Calu3 (cell line): ENCODE results near the gene ADH1A. TPM values are rescaled to one million over a fixed set of nuclear protein-coding genes. Genes with fewer than 3 reads are reported as not detected.
"Not testable (repeated sequence)": the region's sequence is repeated elsewhere in the genome, so short reads cannot be mapped to it uniquely, and the experiment has no call there.

Source experiments
- BruUV-seq: library from RNA; stranded (reverse); fragments of 400-500 nt; replicated peaks from 2 replicates; lab custom pipeline; 2021; lab: Mats Ljungman, UMichigan
- CTCF ChIA-PET: fragments of 300-600 bp; sonication (Branson Sonifier 250); formaldehyde crosslinking; loops from one replicate; lab custom pipeline; 2022; ENCODE audit warnings: antibody characterized with exemption; lab: Charles Lee
- DNase-seq: peaks from one replicate; pipeline ENCODE4 v3.0.0; 2022
- H3K27ac Mint-ChIP-seq: one replicate; pipeline ENCODE4 v1.8.0; 2022; ENCODE audit warnings: mixed read lengths; ENCODE audit not compliant: unreplicated experiment
- H3K27me3 Mint-ChIP-seq: one replicate; pipeline ENCODE4 v1.8.0; 2022; ENCODE audit warnings: mixed read lengths; ENCODE audit not compliant: unreplicated experiment
- H3K36me3 Mint-ChIP-seq: one replicate; pipeline ENCODE4 v1.8.0; 2022; ENCODE audit warnings: mild to moderate bottlenecking, moderate library complexity, mixed read lengths; ENCODE audit not compliant: insufficient read depth, unreplicated experiment
- H3K4me1 Mint-ChIP-seq: one replicate; pipeline ENCODE4 v1.8.0; 2022; ENCODE audit warnings: mild to moderate bottlenecking, low read depth, mixed read lengths; ENCODE audit not compliant: unreplicated experiment
- H3K4me3 Mint-ChIP-seq: one replicate; pipeline ENCODE4 v1.8.0; 2022; ENCODE audit warnings: mild to moderate bottlenecking, low read depth, moderate library complexity, mixed read lengths; ENCODE audit not compliant: unreplicated experiment
- H3K9me3 Mint-ChIP-seq: one replicate; pipeline ENCODE4 v1.8.0; 2022; ENCODE audit warnings: low read depth, mixed read lengths; ENCODE audit not compliant: unreplicated experiment
- intact Hi-C: fragments of 100-400 bp; cut with micrococcal nuclease; formaldehyde crosslinking; loops from one replicate; pipeline ENCODE4 v1.10.0; 2022; ENCODE audit not compliant: unreplicated experiment
- total RNA-seq: library from RNA; stranded (reverse); gene quantifications from 2 replicates; pipeline ENCODE4 v1.2.3, GENCODE V29; 2022
- TF ChIP-seq, protein P1 (sequence below): fragments of 200-600 bp; IDR thresholded peaks from one replicate; pipeline ENCODE4 v1.8.0; 2022; ENCODE audit warnings: antibody characterized with exemption; ENCODE audit not compliant: unreplicated experiment

The ADH1A gene
- total RNA-seq, 1 experiment from 2014 or later = not detected

DNA sequence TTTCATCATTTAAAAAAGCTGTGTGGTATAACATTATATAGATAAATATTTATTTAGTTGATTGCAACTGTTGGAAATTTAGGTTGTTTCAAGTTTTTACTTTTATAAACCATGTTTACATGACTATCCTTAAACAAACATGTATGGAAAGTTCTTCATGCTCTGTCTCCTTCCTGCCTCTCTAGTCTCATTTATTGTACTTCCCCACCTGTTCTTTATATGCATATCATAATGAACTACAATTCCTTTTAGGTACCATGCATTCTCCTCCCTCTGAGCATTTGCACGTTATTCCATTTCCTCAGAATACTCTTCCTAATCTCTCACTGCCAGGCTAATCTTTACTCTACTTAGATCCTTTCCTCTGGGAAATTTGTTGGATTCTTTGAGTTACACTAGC is 54.8 kb downstream of the ADH1A start:
- peaks cover 2% of the 10 kb centered on the region for H3K9me3 Mint-ChIP-seq
- CTCF ChIA-PET = no interaction called here
- no peaks in the 10 kb centered on the region for H3K36me3 Mint-ChIP-seq
- intact Hi-C loops = no loop called here
- DNase-seq = no peak
- H3K27me3 Mint-ChIP-seq = no peaks in the 10 kb centered on the region
- no peak overlapping the region for H3K27ac Mint-ChIP-seq
- H3K4me1 Mint-ChIP-seq = peaks cover 9% of the 10 kb centered on the region
- H3K4me3 Mint-ChIP-seq = no peak overlapping the region
- no TSS peak for BruUV-seq
- TF ChIP-seq, protein P1, sequence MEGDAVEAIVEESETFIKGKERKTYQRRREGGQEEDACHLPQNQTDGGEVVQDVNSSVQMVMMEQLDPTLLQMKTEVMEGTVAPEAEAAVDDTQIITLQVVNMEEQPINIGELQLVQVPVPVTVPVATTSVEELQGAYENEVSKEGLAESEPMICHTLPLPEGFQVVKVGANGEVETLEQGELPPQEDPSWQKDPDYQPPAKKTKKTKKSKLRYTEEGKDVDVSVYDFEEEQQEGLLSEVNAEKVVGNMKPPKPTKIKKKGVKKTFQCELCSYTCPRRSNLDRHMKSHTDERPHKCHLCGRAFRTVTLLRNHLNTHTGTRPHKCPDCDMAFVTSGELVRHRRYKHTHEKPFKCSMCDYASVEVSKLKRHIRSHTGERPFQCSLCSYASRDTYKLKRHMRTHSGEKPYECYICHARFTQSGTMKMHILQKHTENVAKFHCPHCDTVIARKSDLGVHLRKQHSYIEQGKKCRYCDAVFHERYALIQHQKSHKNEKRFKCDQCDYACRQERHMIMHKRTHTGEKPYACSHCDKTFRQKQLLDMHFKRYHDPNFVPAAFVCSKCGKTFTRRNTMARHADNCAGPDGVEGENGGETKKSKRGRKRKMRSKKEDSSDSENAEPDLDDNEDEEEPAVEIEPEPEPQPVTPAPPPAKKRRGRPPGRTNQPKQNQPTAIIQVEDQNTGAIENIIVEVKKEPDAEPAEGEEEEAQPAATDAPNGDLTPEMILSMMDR = no peak

- intact Hi-C loops = no loop called here
- H3K9me3 Mint-ChIP-seq = peaks cover 4% of the 10 kb centered on the region
- H3K4me3 Mint-ChIP-seq = no peak overlapping the region
- no peak for DNase-seq
- H3K36me3 Mint-ChIP-seq = no peaks in the 10 kb centered on the region
- TF ChIP-seq, protein P1 = no peak
- CTCF ChIA-PET = no interaction called here
- H3K27ac Mint-ChIP-seq = no peak overlapping the region
- no peaks in the 10 kb centered on the region for H3K27me3 Mint-ChIP-seq
- peaks cover 9% of the 10 kb centered on the region for H3K4me1 Mint-ChIP-seq
- BruUV-seq = no TSS peak
Measured at GRCh38 chr4:99234331-99235010, 56.3 kb downstream of the ADH1A start.

- H3K4me3 Mint-ChIP-seq, H3K27me3 Mint-ChIP-seq, H3K27ac Mint-ChIP-seq, CTCF ChIA-PET, H3K36me3 Mint-ChIP-seq, BruUV-seq, H3K9me3 Mint-ChIP-seq, DNase-seq, H3K4me1 Mint-ChIP-seq, intact Hi-C loops: not testable (repeated sequence)
Measured at GRCh38 chr4:99233397-99233796, 57.4 kb downstream of the ADH1A start.

DNA sequence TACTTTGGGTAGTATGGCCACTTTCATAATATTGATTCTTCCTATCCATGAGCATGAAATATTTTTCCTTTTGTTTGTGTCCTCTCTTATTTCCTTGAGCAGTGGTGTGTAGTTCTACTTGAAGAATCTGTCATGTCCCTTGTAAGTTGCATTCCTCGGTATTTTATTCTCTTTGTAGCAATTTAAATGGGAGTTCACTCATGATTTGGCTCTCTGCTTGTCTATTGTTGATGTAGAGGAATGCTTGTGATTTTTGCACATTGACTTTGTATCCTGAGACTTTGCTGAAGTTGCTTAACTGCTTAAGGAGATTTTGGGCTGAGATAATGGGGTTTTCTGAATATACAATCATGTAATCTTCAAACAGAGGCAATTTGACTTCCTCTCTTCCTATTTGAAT is 62.1 kb downstream of the ADH1A start:
- H3K9me3 Mint-ChIP-seq, H3K4me3 Mint-ChIP-seq, H3K4me1 Mint-ChIP-seq, H3K27ac Mint-ChIP-seq, H3K27me3 Mint-ChIP-seq, BruUV-seq, intact Hi-C loops, CTCF ChIA-PET, H3K36me3 Mint-ChIP-seq, DNase-seq: not testable (repeated sequence)

- H3K4me1 Mint-ChIP-seq, intact Hi-C loops, H3K4me3 Mint-ChIP-seq, H3K27ac Mint-ChIP-seq, BruUV-seq, H3K36me3 Mint-ChIP-seq, H3K9me3 Mint-ChIP-seq, H3K27me3 Mint-ChIP-seq, DNase-seq, CTCF ChIA-PET: not testable (repeated sequence)
Measured at GRCh38 chr4:99227646-99228045, 63.1 kb downstream of the ADH1A start.

Other genes with a start within 250 kb of the ADH1A start
- gene ADH5, start 202.2 kb downstream of the ADH1A start, total RNA-seq = 88.8 and 95.7 TPM in 2 replicates
- not detected in 2 replicates for gene ADH4, start 146.7 kb downstream of the ADH1A start, total RNA-seq
- 1.2 and 1.6 TPM in 2 replicates for gene ADH6, start 71.7 kb downstream of the ADH1A start, total RNA-seq
- 0.10 TPM in 1 of 2 replicates, not detected in the other for gene ADH1B, start 30.4 kb upstream of the ADH1A start, total RNA-seq
- 5.8 and 7.9 TPM in 2 replicates for gene ADH1C, start 61.8 kb upstream of the ADH1A start, total RNA-seq
- gene ADH7, start 144.4 kb upstream of the ADH1A start, total RNA-seq = not detected in 2 replicates
- gene C4orf17, start 220.0 kb upstream of the ADH1A start, total RNA-seq = not detected in 2 replicates